ENCODE data around the gene USP25. TPM values are rescaled to one million over a fixed set of nuclear protein-coding genes. Genes with fewer than 3 reads are reported as not detected.
A peak's percentile ranks its signal among the peaks of the same experiment; 100 is the strongest.

The USP25 gene
- total RNA-seq, 1 experiment from 2014 or later = 42.0 TPM

GRCh38 chr21:15749861-15750159 is 20.0 kb downstream of the USP25 start:
- ATAC-seq (no peak), DNase-seq (ENCODE audit: low spot score) (no peak)
- Mint-ChIP-seq H3K27ac (peak overlapping the region; percentile 50), H3K4me1 (peaks cover 64% of the 10 kb centered on the region), H3K36me3 (no peaks in the 10 kb centered on the region; the same call in 1 of the 2 replicates), H3K4me3 (no peak overlapping the region), H3K9me3 (0 out of 2 replicates have a peak, but pooled peaks cover 2% of the 10 kb centered on the region), H3K27me3 (ENCODE audit: low read depth) (no peaks in the 10 kb centered on the region)
- ChIA-PET POLR2A (no interaction called here), CTCF (no interaction called here)
- TF ChIP-seq NR3C1 (CRISPR knock-in tag; conservative IDR thresholded peaks at IDR 0.05; ENCODE audit: low read depth) (no peak), GTF2I (CRISPR knock-in tag; conservative IDR thresholded peaks at IDR 0.05) (no peak), CBFB (CRISPR knock-in tag; IDR thresholded peaks at IDR 0.05; ENCODE audit: low read depth) (no peak), SMAD3 (CRISPR knock-in tag; IDR thresholded peaks at IDR 0.05; ENCODE audit: borderline replicate concordance) (no peak), E2F4 (CRISPR knock-in tag; IDR thresholded peaks at IDR 0.05; ENCODE audit: borderline replicate concordance, low read depth) (no peak), TEAD4 (CRISPR knock-in tag; IDR thresholded peaks at IDR 0.05) (no peak), STAT6 (CRISPR knock-in tag; conservative IDR thresholded peaks at IDR 0.05; ENCODE audit: low read depth) (no peak), RELA (CRISPR knock-in tag; IDR thresholded peaks at IDR 0.05; ENCODE audit: borderline replicate concordance) (no peak), NFE2L1 (CRISPR knock-in tag; IDR thresholded peaks at IDR 0.05) (no peak), HMGA2 (CRISPR knock-in tag; IDR thresholded peaks at IDR 0.05) (no peak), PRRX2 (CRISPR knock-in tag; IDR thresholded peaks at IDR 0.05) (no peak)
- TF ChIP-seq, protein P1, sequence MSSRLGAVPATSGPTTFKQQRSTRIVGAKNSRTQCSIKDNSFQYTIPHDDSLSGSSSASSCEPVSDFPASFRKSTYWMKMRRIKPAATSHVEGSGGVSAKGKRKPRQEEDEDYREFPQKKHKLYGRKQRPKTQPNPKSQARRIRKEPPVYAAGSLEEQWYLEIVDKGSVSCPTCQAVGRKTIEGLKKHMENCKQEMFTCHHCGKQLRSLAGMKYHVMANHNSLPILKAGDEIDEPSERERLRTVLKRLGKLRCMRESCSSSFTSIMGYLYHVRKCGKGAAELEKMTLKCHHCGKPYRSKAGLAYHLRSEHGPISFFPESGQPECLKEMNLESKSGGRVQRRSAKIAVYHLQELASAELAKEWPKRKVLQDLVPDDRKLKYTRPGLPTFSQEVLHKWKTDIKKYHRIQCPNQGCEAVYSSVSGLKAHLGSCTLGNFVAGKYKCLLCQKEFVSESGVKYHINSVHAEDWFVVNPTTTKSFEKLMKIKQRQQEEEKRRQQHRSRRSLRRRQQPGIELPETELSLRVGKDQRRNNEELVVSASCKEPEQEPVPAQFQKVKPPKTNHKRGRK (CRISPR knock-in tag; IDR thresholded peaks at IDR 0.05; ENCODE audit: borderline replicate concordance) = no peak
- TF ChIP-seq, protein P2, sequence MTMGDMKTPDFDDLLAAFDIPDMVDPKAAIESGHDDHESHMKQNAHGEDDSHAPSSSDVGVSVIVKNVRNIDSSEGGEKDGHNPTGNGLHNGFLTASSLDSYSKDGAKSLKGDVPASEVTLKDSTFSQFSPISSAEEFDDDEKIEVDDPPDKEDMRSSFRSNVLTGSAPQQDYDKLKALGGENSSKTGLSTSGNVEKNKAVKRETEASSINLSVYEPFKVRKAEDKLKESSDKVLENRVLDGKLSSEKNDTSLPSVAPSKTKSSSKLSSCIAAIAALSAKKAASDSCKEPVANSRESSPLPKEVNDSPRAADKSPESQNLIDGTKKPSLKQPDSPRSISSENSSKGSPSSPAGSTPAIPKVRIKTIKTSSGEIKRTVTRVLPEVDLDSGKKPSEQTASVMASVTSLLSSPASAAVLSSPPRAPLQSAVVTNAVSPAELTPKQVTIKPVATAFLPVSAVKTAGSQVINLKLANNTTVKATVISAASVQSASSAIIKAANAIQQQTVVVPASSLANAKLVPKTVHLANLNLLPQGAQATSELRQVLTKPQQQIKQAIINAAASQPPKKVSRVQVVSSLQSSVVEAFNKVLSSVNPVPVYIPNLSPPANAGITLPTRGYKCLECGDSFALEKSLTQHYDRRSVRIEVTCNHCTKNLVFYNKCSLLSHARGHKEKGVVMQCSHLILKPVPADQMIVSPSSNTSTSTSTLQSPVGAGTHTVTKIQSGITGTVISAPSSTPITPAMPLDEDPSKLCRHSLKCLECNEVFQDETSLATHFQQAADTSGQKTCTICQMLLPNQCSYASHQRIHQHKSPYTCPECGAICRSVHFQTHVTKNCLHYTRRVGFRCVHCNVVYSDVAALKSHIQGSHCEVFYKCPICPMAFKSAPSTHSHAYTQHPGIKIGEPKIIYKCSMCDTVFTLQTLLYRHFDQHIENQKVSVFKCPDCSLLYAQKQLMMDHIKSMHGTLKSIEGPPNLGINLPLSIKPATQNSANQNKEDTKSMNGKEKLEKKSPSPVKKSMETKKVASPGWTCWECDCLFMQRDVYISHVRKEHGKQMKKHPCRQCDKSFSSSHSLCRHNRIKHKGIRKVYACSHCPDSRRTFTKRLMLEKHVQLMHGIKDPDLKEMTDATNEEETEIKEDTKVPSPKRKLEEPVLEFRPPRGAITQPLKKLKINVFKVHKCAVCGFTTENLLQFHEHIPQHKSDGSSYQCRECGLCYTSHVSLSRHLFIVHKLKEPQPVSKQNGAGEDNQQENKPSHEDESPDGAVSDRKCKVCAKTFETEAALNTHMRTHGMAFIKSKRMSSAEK (CRISPR knock-in tag; IDR thresholded peaks at IDR 0.05; ENCODE audit: borderline replicate concordance) = no peak

DNA sequence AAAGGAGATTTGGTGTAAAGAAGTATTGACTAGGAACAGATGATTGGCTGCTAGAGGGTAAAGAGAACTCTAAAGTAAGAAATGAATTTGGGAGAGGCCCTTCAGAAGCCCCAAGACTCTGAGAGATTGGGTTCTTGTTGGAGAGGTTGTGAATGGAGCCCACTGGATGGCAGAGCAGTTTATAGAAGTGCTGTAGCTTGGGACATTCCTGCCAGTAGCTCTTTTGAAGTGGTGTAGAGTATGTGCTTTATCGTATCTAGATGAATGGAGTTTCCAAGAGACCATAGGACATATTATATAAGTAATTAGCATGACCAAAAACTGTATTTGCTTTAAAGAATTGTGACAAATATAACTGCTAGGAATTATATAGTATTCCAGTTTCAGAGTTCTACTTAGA is 21.3 kb downstream of the USP25 start:
- Mint-ChIP-seq H3K4me3 (no peak overlapping the region), H3K27ac (peak overlapping the region; percentile 6; the same call in 1 of the 2 replicates), H3K36me3 (no peaks in the 10 kb centered on the region), H3K9me3 (no peaks in the 10 kb centered on the region), H3K4me1 (peaks cover 66% of the 10 kb centered on the region), H3K27me3 (ENCODE audit: low read depth) (no peaks in the 10 kb centered on the region)
- DNase-seq (ENCODE audit: low spot score) = no peak
- ChIA-PET CTCF (no interaction called here), POLR2A (no interaction called here)
- no peak for ATAC-seq
- TF ChIP-seq E2F4 (CRISPR knock-in tag; IDR thresholded peaks at IDR 0.05; ENCODE audit: borderline replicate concordance, low read depth) (no peak), NR2C2 (CRISPR knock-in tag; IDR thresholded peaks at IDR 0.05) (no peak), ZNF416 (CRISPR knock-in tag; IDR thresholded peaks at IDR 0.05) (no peak), TEAD1 (CRISPR knock-in tag; IDR thresholded peaks at IDR 0.05) (no peak), PRRX2 (CRISPR knock-in tag; IDR thresholded peaks at IDR 0.05) (no peak), ZBTB21 (CRISPR knock-in tag; IDR thresholded peaks at IDR 0.05; ENCODE audit: borderline replicate concordance) (no peak), STAT6 (CRISPR knock-in tag; conservative IDR thresholded peaks at IDR 0.05; ENCODE audit: low read depth) (no peak), KAT7 (CRISPR knock-in tag; IDR thresholded peaks at IDR 0.05; ENCODE audit: borderline replicate concordance) (no peak)
- TF ChIP-seq, protein P3, sequence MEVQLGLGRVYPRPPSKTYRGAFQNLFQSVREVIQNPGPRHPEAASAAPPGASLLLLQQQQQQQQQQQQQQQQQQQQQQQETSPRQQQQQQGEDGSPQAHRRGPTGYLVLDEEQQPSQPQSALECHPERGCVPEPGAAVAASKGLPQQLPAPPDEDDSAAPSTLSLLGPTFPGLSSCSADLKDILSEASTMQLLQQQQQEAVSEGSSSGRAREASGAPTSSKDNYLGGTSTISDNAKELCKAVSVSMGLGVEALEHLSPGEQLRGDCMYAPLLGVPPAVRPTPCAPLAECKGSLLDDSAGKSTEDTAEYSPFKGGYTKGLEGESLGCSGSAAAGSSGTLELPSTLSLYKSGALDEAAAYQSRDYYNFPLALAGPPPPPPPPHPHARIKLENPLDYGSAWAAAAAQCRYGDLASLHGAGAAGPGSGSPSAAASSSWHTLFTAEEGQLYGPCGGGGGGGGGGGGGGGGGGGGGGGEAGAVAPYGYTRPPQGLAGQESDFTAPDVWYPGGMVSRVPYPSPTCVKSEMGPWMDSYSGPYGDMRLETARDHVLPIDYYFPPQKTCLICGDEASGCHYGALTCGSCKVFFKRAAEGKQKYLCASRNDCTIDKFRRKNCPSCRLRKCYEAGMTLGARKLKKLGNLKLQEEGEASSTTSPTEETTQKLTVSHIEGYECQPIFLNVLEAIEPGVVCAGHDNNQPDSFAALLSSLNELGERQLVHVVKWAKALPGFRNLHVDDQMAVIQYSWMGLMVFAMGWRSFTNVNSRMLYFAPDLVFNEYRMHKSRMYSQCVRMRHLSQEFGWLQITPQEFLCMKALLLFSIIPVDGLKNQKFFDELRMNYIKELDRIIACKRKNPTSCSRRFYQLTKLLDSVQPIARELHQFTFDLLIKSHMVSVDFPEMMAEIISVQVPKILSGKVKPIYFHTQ (CRISPR knock-in tag; IDR thresholded peaks at IDR 0.05) = no peak
